ENCODE measurements around the gene SALL3. TPM values are rescaled to one million over a fixed set of nuclear protein-coding genes. Genes with fewer than 3 reads are reported as not detected.
"Not testable (repeated sequence)": the region's sequence is repeated elsewhere in the genome, so short reads cannot be mapped to it uniquely, and the experiment has no call there.

SALL3 gene
- total RNA-seq, 1 donor from 2014 or later = 23.4 TPM

- H3K27ac Mint-ChIP-seq (ENCODE audit: unreplicated experiment) = no peak overlapping the region
- no peak for TF ChIP-seq CTCF (IDR thresholded peaks at IDR 0.05; ENCODE audit: partially characterized antibody, unreplicated experiment)
- peaks cover 4% of the 10 kb centered on the region for H3K27me3 Mint-ChIP-seq (ENCODE audit: unreplicated experiment)
- peaks cover 4% of the 10 kb centered on the region for H3K9me3 Mint-ChIP-seq (ENCODE audit: unreplicated experiment)
- H3K4me1 Mint-ChIP-seq (ENCODE audit: low read depth, unreplicated experiment) = peaks cover 26% of the 10 kb centered on the region
- H3K4me3 Mint-ChIP-seq (ENCODE audit: unreplicated experiment) = no peak overlapping the region
- DNase-seq = no peak
- H3K36me3 Mint-ChIP-seq (ENCODE audit: unreplicated experiment) = no peaks in the 10 kb centered on the region
Observed at GRCh38 chr18:78936251-78937005, 43.2 kb upstream of the SALL3 start.

- Mint-ChIP-seq H3K4me3 (ENCODE audit: unreplicated experiment) (no peak overlapping the region), H3K36me3 (ENCODE audit: unreplicated experiment) (no peaks in the 10 kb centered on the region), H3K4me1 (ENCODE audit: low read depth, unreplicated experiment) (peaks cover 18% of the 10 kb centered on the region), H3K9me3 (ENCODE audit: unreplicated experiment) (peaks cover 2% of the 10 kb centered on the region), H3K27me3 (ENCODE audit: unreplicated experiment) (peaks cover 4% of the 10 kb centered on the region), H3K27ac (ENCODE audit: unreplicated experiment) (no peak overlapping the region)
- no peak for DNase-seq
- TF ChIP-seq CTCF (IDR thresholded peaks at IDR 0.05; ENCODE audit: partially characterized antibody, unreplicated experiment) = no peak
Observed at GRCh38 chr18:78937166-78937565, 42.5 kb upstream of the SALL3 start.

- Mint-ChIP-seq H3K9me3 (ENCODE audit: unreplicated experiment) (peaks cover 5% of the 10 kb centered on the region), H3K4me3 (ENCODE audit: unreplicated experiment) (no peak overlapping the region), H3K27me3 (ENCODE audit: unreplicated experiment) (peaks cover 2% of the 10 kb centered on the region), H3K4me1 (ENCODE audit: low read depth, unreplicated experiment) (peaks cover 8% of the 10 kb centered on the region), H3K27ac (ENCODE audit: unreplicated experiment) (no peak overlapping the region), H3K36me3 (ENCODE audit: unreplicated experiment) (peaks cover 9% of the 10 kb centered on the region)
- no peak for DNase-seq
- TF ChIP-seq CTCF (IDR thresholded peaks at IDR 0.05; ENCODE audit: partially characterized antibody, unreplicated experiment) = no peak
Observed at GRCh38 chr18:78939105-78939504, 40.5 kb upstream of the SALL3 start.

GRCh38 chr18:78939734-78940494 lies 39.7 kb upstream of the SALL3 start:
- Mint-ChIP-seq H3K9me3 (ENCODE audit: unreplicated experiment) (peaks cover 5% of the 10 kb centered on the region), H3K27ac (ENCODE audit: unreplicated experiment) (no peak overlapping the region), H3K36me3 (ENCODE audit: unreplicated experiment) (peaks cover 10% of the 10 kb centered on the region), H3K4me3 (ENCODE audit: unreplicated experiment) (no peak overlapping the region), H3K4me1 (ENCODE audit: low read depth, unreplicated experiment) (peaks cover 7% of the 10 kb centered on the region), H3K27me3 (ENCODE audit: unreplicated experiment) (peaks cover 2% of the 10 kb centered on the region)
- TF ChIP-seq CTCF (IDR thresholded peaks at IDR 0.05; ENCODE audit: partially characterized antibody, unreplicated experiment) = no peak
- no peak for DNase-seq

- not testable (repeated sequence) for H3K27ac Mint-ChIP-seq (ENCODE audit: unreplicated experiment); H3K27me3 Mint-ChIP-seq (ENCODE audit: unreplicated experiment); H3K4me1 Mint-ChIP-seq (ENCODE audit: low read depth, unreplicated experiment); DNase-seq; H3K9me3 Mint-ChIP-seq (ENCODE audit: unreplicated experiment); H3K4me3 Mint-ChIP-seq (ENCODE audit: unreplicated experiment); H3K36me3 Mint-ChIP-seq (ENCODE audit: unreplicated experiment)
Observed at GRCh38 chr18:78942236-78942635, 37.4 kb upstream of the SALL3 start.
